Stimulated activated CD8-positive, alpha-beta memory T cell treated with anti-CD3 and anti-CD28 coated beads, Interleukin-15, amount 100 ng/mL, for 24 hours (primary cell): ENCODE results near the gene ADGRL1.

Experiments used
- DNase-seq: peaks from one replicate; pipeline ENCODE4 v3.0.0-alpha.2; 2020; ENCODE audit warnings: low read depth

ADGRL1 gene

GRCh38 chr19:14112051-14112808 is 93.7 kb downstream of the ADGRL1 start:
- no peak for DNase-seq

GRCh38 chr19:14111486-14111885 is 94.5 kb downstream of the ADGRL1 start:
- no peak for DNase-seq

DNA sequence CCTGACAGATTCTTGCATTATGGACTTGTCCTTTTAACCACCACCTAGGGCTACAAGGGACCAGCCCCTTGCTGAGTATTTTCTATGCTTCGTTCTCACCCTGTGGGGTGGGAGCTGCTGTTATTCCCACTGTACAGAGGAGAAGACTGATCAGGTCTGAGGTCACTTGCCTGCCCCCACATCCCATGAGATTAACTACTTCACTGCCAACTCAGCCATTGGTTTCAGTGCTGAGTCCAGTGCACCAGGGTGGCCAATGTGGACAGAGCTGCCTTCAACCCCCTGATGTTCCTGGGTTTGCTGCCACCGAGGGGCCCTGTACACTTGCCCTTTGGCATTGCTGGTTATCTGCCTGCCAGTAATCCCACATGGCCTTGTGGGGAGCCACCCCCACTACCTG is 95.3 kb downstream of the ADGRL1 start:
- no peak for DNase-seq

GRCh38 chr19:14107581-14108461 is 98.1 kb downstream of the ADGRL1 start:
- DNase-seq, result no peak

GRCh38 chr19:14106840-14107239 is 99.1 kb downstream of the ADGRL1 start:
- no peak for DNase-seq

DNA sequence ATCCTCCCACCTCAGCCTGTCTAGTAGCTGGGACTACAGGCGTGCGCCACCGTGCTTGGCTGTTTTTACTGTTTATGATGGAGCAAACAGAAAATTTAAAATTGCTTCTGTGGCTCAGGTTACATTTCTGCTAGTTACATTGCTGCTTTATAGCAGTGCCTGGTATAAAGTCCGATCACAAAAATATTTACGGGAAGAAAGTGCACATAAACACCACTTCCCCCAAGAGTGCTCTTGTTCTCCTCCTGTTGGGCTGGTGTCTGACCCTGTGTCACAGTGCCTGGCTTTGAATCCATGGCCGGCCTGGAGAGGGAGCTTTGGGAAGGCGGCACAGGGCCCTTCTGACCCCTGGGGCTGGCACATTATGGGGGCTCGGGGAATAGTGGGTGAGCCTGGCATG is 100.3 kb downstream of the ADGRL1 start:
- no peak for DNase-seq

GRCh38 chr19:14103310-14103709 is 102.7 kb downstream of the ADGRL1 start:
- no peak for DNase-seq

DNA sequence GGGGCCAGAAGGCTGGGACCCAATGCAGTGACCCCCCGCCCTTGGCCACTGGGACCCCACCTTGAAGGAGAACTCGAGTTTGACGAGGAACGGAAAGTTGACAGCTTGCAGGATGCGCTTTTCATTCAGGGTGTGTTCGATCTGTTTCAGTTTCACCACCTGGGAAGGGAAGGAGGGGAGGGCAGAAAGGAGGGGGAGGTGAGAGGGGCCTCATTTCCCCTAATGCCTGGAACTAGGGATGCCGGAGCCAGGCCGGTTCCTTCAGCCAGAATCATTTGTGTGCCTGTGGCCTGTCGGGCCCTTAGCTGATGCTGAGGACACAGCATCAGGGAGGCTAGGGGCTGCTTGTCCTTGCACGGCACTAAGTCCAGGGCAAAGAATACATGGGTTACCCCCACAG is 103.2 kb downstream of the ADGRL1 start:
- DNase-seq, result no peak

GRCh38 chr19:14102102-14102696 is 103.8 kb downstream of the ADGRL1 start:
- DNase-seq, result no peak

DNA sequence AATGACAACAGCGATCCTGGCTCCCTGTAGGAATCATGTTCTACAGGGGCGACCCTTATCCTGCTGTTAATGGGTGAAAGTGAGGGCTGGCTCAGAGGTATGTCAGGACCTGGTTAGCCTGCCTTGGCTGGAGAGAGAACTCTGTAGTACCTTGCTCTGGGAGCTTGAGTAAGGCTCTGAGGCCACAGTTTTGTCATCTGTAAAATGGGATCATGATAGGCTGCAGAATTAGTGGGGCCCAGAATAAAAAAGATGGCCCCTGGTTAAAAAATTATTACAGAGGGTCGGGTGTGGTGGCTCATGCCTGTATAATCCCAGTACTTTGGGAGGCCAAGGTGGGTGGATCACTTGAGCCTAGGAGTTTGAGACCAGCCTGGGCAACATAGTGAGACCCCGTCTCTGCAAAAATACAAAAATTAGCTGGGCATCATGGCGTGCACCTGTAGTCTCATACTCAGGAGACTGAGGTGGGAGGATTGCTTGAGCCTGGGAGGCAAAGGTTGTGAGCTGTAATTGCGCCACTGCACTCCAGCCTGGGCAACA is 104.9 kb downstream of the ADGRL1 start:
- no peak for DNase-seq
